Stimulated activated CD4-positive, alpha-beta T cell treated with anti-CD3 and anti-CD28 coated beads, Interleukin-4, amount 100 ng/mL, for 24 hours (primary cell): Measurements from ENCODE around the gene GIMAP8.

Source experiments
- DNase-seq: peaks from one replicate; pipeline ENCODE4 v3.0.0-alpha.2; 2020

The GIMAP8 gene

GRCh38 chr7:150412016-150412415, 38.4 kb upstream of the GIMAP8 start:
- DNase-seq = no peak

GRCh38 chr7:150412518-150413488, 37.6 kb upstream of the GIMAP8 start:
- no peak for DNase-seq

GRCh38 chr7:150413640-150414081, 36.8 kb upstream of the GIMAP8 start:
- DNase-seq = no peak

GRCh38 chr7:150415161-150416153, 35.0 kb upstream of the GIMAP8 start:
- DNase-seq = no peak

- no peak for DNase-seq
Observed at GRCh38 chr7:150417239-150417638, 33.2 kb upstream of the GIMAP8 start.

GRCh38 chr7:150417863-150418262, 32.6 kb upstream of the GIMAP8 start:
- DNase-seq = no peak

GRCh38 chr7:150420242-150420641, 30.2 kb upstream of the GIMAP8 start:
- no peak for DNase-seq

- peak; percentile 90 for DNase-seq
Observed at GRCh38 chr7:150420987-150421674, 29.3 kb upstream of the GIMAP8 start.

- DNase-seq = no peak
Observed at GRCh38 chr7:150421831-150422230, 28.6 kb upstream of the GIMAP8 start.

- no peak for DNase-seq
Observed at GRCh38 chr7:150425670-150426069, 24.8 kb upstream of the GIMAP8 start.

- DNase-seq = no peak
Observed at GRCh38 chr7:150428671-150429451, 21.6 kb upstream of the GIMAP8 start.

GRCh38 chr7:150429699-150430098, 20.7 kb upstream of the GIMAP8 start:
- no peak for DNase-seq

- no peak for DNase-seq
Observed at GRCh38 chr7:150430465-150431085, 19.9 kb upstream of the GIMAP8 start.

- no peak for DNase-seq
Observed at GRCh38 chr7:150431839-150432658, 18.4 kb upstream of the GIMAP8 start.

- no peak for DNase-seq
Observed at GRCh38 chr7:150432915-150433892, 17.2 kb upstream of the GIMAP8 start.

GRCh38 chr7:150434240-150434639, 16.2 kb upstream of the GIMAP8 start:
- DNase-seq = no peak

- no peak for DNase-seq
Observed at GRCh38 chr7:150435047-150435389, 15.4 kb upstream of the GIMAP8 start.

GRCh38 chr7:150435390-150436073, 14.9 kb upstream of the GIMAP8 start:
- no peak for DNase-seq

- no peak for DNase-seq
Observed at GRCh38 chr7:150439967-150440366, 10.5 kb upstream of the GIMAP8 start.
